DOHH2 (cell line): ENCODE measurements around the gene OR52J3.

ENCODE experiments used
- H3F3A ChIP-seq: fragments of 200-600 bp; sonication (generic), shearing (Covaris generic); 2 replicates; pipeline ENCODE4 v1.6.0; 2016; ENCODE audit warnings: antibody characterized with exemption, mild to moderate bottlenecking; ENCODE audit not compliant: control insufficient read depth, insufficient read depth
- H3K27ac ChIP-seq: fragments of 200-600 bp; sonication (generic); 2 replicates; pipeline ENCODE4 v1.5.1; 2014; ENCODE audit warnings: low read depth, mild to moderate bottlenecking, low read length, moderate library complexity
- H3K27me3 ChIP-seq: fragments of 200-600 bp; sonication (generic); 2 replicates; pipeline ENCODE4 v1.6.1; 2014; ENCODE audit warnings: mild to moderate bottlenecking, low read length, mixed read lengths; ENCODE audit not compliant: control insufficient read depth
- H3K36me3 ChIP-seq: fragments of 200-600 bp; sonication (generic); 2 replicates; pipeline ENCODE4 v1.6.1; 2014; ENCODE audit warnings: mild to moderate bottlenecking, low read length, moderate library complexity, mixed read lengths; ENCODE audit not compliant: control insufficient read depth
- H3K4me1 ChIP-seq: fragments of 200-600 bp; sonication (generic); 2 replicates; pipeline ENCODE4 v1.6.1; 2014; ENCODE audit warnings: mild to moderate bottlenecking, low read length, mixed read lengths; ENCODE audit not compliant: control insufficient read depth
- H3K4me2 ChIP-seq: fragments of 200-600 bp; sonication (generic); 2 replicates; pipeline ENCODE4 v1.6.0; 2014; ENCODE audit warnings: mild to moderate bottlenecking, low read length, moderate library complexity
- H3K4me3 ChIP-seq: fragments of 200-600 bp; sonication (generic); 2 replicates; pipeline ENCODE4 v1.5.1; 2014; ENCODE audit warnings: mild to moderate bottlenecking, low read length, mixed read lengths
- H3K79me2 ChIP-seq: fragments of 200-600 bp; sonication (generic); 2 replicates; pipeline ENCODE4 v1.6.1; 2014; ENCODE audit warnings: mild to moderate bottlenecking, low read length, mixed read lengths; ENCODE audit not compliant: control insufficient read depth
- H3K9me2 ChIP-seq: fragments of 200-600 bp; sonication (generic); replicated peaks from 2 replicates; pipeline ENCODE4 v1.6.1; 2014; ENCODE audit warnings: mild to moderate bottlenecking, low read length, mixed read lengths; ENCODE audit not compliant: control insufficient read depth
- H3K9me3 ChIP-seq: fragments of 200-600 bp; sonication (generic); 2 replicates; pipeline ENCODE4 v1.6.1; 2014; ENCODE audit warnings: antibody characterized with exemption, low read length, mixed read lengths; ENCODE audit not compliant: control insufficient read depth, insufficient read depth
- H4K20me1 ChIP-seq: fragments of 200-600 bp; sonication (generic); 2 replicates; pipeline ENCODE4 v1.6.0; 2014; ENCODE audit warnings: low read depth, mild to moderate bottlenecking, antibody characterized with exemption, low read length, moderate library complexity; ENCODE audit not compliant: control insufficient read depth, insufficient read depth
- EZH2phosphoT487 ChIP-seq: fragments of 200-600 bp; sonication (generic); IDR thresholded peaks from 2 replicates; pipeline ENCODE4 v1.6.1; 2017; ENCODE audit warnings: borderline replicate concordance, mild to moderate bottlenecking, antibody characterized with exemption, low read length, moderate library complexity, mixed read lengths
- TF ChIP-seq, protein P1 (sequence below): fragments of 200-600 bp; sonication (generic); IDR thresholded peaks from one replicate; pipeline ENCODE4 v1.5.1; 2014; ENCODE audit warnings: antibody characterized with exemption, mild to moderate bottlenecking, low read depth, low read length; ENCODE audit not compliant: poor library complexity, severe bottlenecking

Gene OR52J3

DNA sequence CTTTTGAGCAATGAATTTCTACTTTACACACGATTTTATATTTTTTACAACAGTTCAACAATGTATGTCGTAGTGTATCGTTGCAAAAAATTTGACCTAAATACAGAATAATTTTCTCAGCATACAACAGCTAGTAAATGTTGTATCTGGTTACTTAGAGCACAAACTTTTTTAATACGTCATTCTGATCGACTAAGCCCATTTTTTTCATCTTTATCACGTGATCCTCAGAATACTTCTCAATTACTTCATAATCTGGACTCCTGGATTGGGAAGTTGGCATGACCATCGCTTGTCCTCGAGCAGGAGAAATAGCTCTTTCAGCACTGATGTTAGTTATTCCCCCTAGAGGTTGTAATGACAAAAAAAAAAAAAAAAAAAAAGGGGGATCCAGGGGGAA lies 35.1 kb upstream of the OR52J3 start:
- Histone ChIP-seq H3K9me3 (no peaks in the 10 kb centered on the region), H4K20me1 (no peaks in the 10 kb centered on the region), H3K27ac (no peak overlapping the region), H3K27me3 (no peaks in the 10 kb centered on the region), H3K4me3 (no peak overlapping the region), H3K79me2 (no peaks in the 10 kb centered on the region), H3K9me2 (no peaks in the 10 kb centered on the region), H3K4me2 (no peak overlapping the region), H3K36me3 (no peaks in the 10 kb centered on the region), H3F3A (no peaks in the 10 kb centered on the region), H3K4me1 (no peaks in the 10 kb centered on the region)
- TF ChIP-seq, protein P1, sequence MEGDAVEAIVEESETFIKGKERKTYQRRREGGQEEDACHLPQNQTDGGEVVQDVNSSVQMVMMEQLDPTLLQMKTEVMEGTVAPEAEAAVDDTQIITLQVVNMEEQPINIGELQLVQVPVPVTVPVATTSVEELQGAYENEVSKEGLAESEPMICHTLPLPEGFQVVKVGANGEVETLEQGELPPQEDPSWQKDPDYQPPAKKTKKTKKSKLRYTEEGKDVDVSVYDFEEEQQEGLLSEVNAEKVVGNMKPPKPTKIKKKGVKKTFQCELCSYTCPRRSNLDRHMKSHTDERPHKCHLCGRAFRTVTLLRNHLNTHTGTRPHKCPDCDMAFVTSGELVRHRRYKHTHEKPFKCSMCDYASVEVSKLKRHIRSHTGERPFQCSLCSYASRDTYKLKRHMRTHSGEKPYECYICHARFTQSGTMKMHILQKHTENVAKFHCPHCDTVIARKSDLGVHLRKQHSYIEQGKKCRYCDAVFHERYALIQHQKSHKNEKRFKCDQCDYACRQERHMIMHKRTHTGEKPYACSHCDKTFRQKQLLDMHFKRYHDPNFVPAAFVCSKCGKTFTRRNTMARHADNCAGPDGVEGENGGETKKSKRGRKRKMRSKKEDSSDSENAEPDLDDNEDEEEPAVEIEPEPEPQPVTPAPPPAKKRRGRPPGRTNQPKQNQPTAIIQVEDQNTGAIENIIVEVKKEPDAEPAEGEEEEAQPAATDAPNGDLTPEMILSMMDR: no peak
- TF ChIP-seq EZH2phosphoT487: no peak

DNA sequence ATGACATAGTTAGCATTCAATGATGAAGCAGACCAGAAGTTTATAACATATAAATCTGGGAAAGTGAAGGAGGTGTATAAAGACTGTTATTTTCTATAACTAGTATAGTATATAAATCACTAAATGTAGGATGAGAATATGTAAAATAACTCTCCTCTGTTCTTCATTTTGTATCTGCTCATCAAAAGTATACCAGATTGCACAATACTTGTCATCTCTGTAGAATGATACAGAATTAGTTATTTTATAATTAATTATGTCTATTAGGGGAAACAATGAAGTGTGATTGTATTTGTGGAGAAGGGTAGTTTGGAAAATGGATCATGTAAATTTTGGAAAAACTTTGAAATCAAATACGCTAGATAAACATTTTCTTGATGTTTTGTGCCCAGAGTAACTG lies 33.3 kb upstream of the OR52J3 start:
- no peak for TF ChIP-seq EZH2phosphoT487

DNA sequence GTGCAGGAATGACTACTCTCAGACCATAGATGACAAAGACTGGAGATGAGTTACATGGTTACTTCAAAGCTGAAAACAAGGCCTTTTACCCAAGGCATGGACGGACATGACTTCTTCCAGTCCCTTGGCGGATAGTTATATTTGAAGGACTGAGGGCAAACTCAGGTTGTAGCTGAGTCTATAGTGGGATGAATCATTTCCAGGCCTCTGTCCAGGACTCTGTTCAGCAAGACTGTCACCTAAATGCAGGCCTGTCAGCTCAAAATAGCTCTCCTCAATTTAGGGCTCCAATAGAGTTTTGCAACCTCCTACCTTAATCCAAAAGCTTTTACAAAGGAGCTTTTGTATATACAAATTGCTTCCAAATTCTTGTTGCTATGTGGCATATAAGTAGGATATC lies 24.3 kb upstream of the OR52J3 start:
- Histone ChIP-seq H3K9me3 (peaks cover 3% of the 10 kb centered on the region; the same call in 1 of the 2 replicates), H3K27ac (no peak overlapping the region), H3K79me2 (no peaks in the 10 kb centered on the region), H3K36me3 (no peaks in the 10 kb centered on the region), H4K20me1 (no peaks in the 10 kb centered on the region), H3K4me3 (no peak overlapping the region), H3K4me2 (no peak overlapping the region), H3F3A (no peaks in the 10 kb centered on the region), H3K9me2 (no peaks in the 10 kb centered on the region; the same call in 1 of the 2 replicates), H3K4me1 (no peaks in the 10 kb centered on the region), H3K27me3 (no peaks in the 10 kb centered on the region)
- no peak for TF ChIP-seq EZH2phosphoT487
- TF ChIP-seq, protein P1: no peak

More for the DNA sequence above, 33.3 kb upstream of the OR52J3 start:
- Histone ChIP-seq H3K36me3 (no peaks in the 10 kb centered on the region), H4K20me1 (no peaks in the 10 kb centered on the region), H3K79me2 (no peaks in the 10 kb centered on the region), H3K9me2 (no peaks in the 10 kb centered on the region), H3K4me2 (no peak overlapping the region), H3K9me3 (no peaks in the 10 kb centered on the region), H3K4me1 (no peaks in the 10 kb centered on the region), H3F3A (no peaks in the 10 kb centered on the region), H3K4me3 (no peak overlapping the region), H3K27me3 (no peaks in the 10 kb centered on the region), H3K27ac (no peak overlapping the region)

DNA sequence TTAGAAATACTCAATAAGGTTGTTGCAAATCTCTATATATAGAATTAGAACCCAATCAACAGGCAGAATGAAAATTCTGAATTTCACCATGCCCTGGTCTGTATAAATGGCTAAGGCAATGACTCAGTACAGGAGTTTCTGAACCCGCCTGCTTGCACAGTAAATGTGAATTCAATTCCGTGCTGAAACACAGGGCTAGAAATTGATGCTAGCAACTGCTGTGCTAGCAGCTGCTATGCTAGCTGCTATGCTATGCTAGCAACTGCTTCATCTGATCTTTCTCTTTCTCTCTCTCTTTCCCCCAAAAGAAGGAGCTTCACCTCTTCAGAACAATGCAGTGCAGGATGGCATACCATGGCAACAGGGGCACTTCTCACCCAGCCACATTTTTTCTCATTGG lies 9.7 kb upstream of the OR52J3 start:
- H3K27me3 ChIP-seq: no peaks in the 10 kb centered on the region

More for the DNA sequence above, 9.7 kb upstream of the OR52J3 start:
- H3K27ac ChIP-seq: no peak overlapping the region
- H3K79me2 ChIP-seq: no peaks in the 10 kb centered on the region
- H3K9me3 ChIP-seq: no peaks in the 10 kb centered on the region
- H3K4me2 ChIP-seq: no peak overlapping the region
- H3F3A ChIP-seq: no peaks in the 10 kb centered on the region
- no peaks in the 10 kb centered on the region for H3K4me1 ChIP-seq
- TF ChIP-seq, protein P1: no peak
- no peak for TF ChIP-seq EZH2phosphoT487
- H3K9me2 ChIP-seq: no peaks in the 10 kb centered on the region
- no peaks in the 10 kb centered on the region for H3K36me3 ChIP-seq
- no peak overlapping the region for H3K4me3 ChIP-seq
- no peaks in the 10 kb centered on the region for H4K20me1 ChIP-seq
